Measurements from ENCODE around the gene CHST1. TPM values are rescaled to one million over a fixed set of nuclear protein-coding genes. Genes with fewer than 3 reads are reported as not detected.

The CHST1 gene
- total RNA-seq, 1 experiment from 2014 or later: not detected

- Histone ChIP-seq H3K36me3 (ENCODE audit: control insufficient read depth, insufficient read depth, low read length) (no peaks in the 10 kb centered on the region), H3K27me3 (replicated peaks; ENCODE audit: control insufficient read depth, insufficient read depth, low read length) (no peaks in the 10 kb centered on the region), H3K4me3 (ENCODE audit: low read depth, low read length) (no peak overlapping the region), H3K4me1 (no peaks in the 10 kb centered on the region), H3K9me3 (peaks cover 4% of the 10 kb centered on the region; the same call in 1 of the 2 replicates)
- intact Hi-C loops (cut with micrococcal nuclease; ENCODE audit: unreplicated experiment): no loop called here
- TF ChIP-seq CTCF (IDR thresholded peaks at IDR 0.05; ENCODE audit: insufficient read depth in 1 of 2, low read depth in 1 of 2, low read length in 1 of 2, severe bottlenecking in 1 of 2, unreplicated experiment in 1 of 2): no peak
- no TSS peak for BruUV-seq (replicated peaks)
- Mint-ChIP-seq H3K27me3 (ENCODE audit: insufficient read depth, unreplicated experiment) (peaks cover 24% of the 10 kb centered on the region), H3K36me3 (ENCODE audit: insufficient read depth, unreplicated experiment) (no peaks in the 10 kb centered on the region), H3K27ac (ENCODE audit: unreplicated experiment) (no peak overlapping the region), H3K4me1 (ENCODE audit: low read depth, unreplicated experiment) (no peaks in the 10 kb centered on the region), H3K4me3 (ENCODE audit: unreplicated experiment) (no peak overlapping the region), H3K9me3 (ENCODE audit: unreplicated experiment) (no peaks in the 10 kb centered on the region)
- ChIA-PET POLR2A (no interaction called here), CTCF (interaction anchor here (0.8 kb wide), 1 partner anchor 168 kb away, joined by 3 read pairs; no protein-coding TSS in a partner anchor)
- DNase-seq: no peak
Observed at GRCh38 chr11:45603946-45604682, 61.3 kb downstream of the CHST1 start.

- H3K4me1 ChIP-seq: no peaks in the 10 kb centered on the region
- DNase-seq: no peak
- ChIA-PET CTCF (no interaction called here), POLR2A (no interaction called here)
- H3K4me1 Mint-ChIP-seq (ENCODE audit: low read depth, unreplicated experiment): no peaks in the 10 kb centered on the region
- intact Hi-C loops (cut with micrococcal nuclease; ENCODE audit: unreplicated experiment): no loop called here
- no TSS peak for BruUV-seq (replicated peaks)
- peaks cover 4% of the 10 kb centered on the region; the same call in 1 of the 2 replicates for H3K9me3 ChIP-seq
- no peak overlapping the region for H3K4me3 Mint-ChIP-seq (ENCODE audit: unreplicated experiment)
- H3K27me3 ChIP-seq (replicated peaks; ENCODE audit: control insufficient read depth, insufficient read depth, low read length): no peaks in the 10 kb centered on the region
- H3K36me3 ChIP-seq (ENCODE audit: control insufficient read depth, insufficient read depth, low read length): no peaks in the 10 kb centered on the region
- no peak overlapping the region for H3K4me3 ChIP-seq (ENCODE audit: low read depth, low read length)
- TF ChIP-seq CTCF (IDR thresholded peaks at IDR 0.05; ENCODE audit: insufficient read depth in 1 of 2, low read depth in 1 of 2, low read length in 1 of 2, severe bottlenecking in 1 of 2, unreplicated experiment in 1 of 2): no peak
- H3K9me3 Mint-ChIP-seq (ENCODE audit: unreplicated experiment): no peaks in the 10 kb centered on the region
- H3K27me3 Mint-ChIP-seq (ENCODE audit: insufficient read depth, unreplicated experiment): peaks cover 27% of the 10 kb centered on the region
- H3K27ac Mint-ChIP-seq (ENCODE audit: unreplicated experiment): no peak overlapping the region
- no peaks in the 10 kb centered on the region for H3K36me3 Mint-ChIP-seq (ENCODE audit: insufficient read depth, unreplicated experiment)
Observed at GRCh38 chr11:45599161-45599943, 66.1 kb downstream of the CHST1 start.

Small RNAs within 50 kb of the gene (microRNA-seq; reads per million reads assigned to microRNA genes)
- not detected for gene MIR7154

Other genes starting within 250 kb of the CHST1 start
- 14.0 and 15.1 TPM in 2 replicates for gene SLC35C1, start 139.5 kb upstream of the CHST1 start, total RNA-seq (2022)
- 28.5 and 31.6 TPM in 2 replicates for gene CRY2, start 181.9 kb upstream of the CHST1 start, total RNA-seq (2022)
- 8.2 and 8.5 TPM in 2 replicates for gene MAPK8IP1, start 220.0 kb upstream of the CHST1 start, total RNA-seq (2022)
- gene FREY1, start 241.6 kb upstream of the CHST1 start, total RNA-seq (2022): 1.2 and 1.3 TPM in 2 replicates

Data from Caco-2 (cell line).